HCT116 (cell line): ENCODE data around the gene RERG. TPM values are rescaled to one million over a fixed set of nuclear protein-coding genes. Genes with fewer than 3 reads are reported as not detected.

Source experiments
- ATAC-seq: fragments of 200-7000 bp; cut with Tn5 transposase; 2 replicates; pipeline ENCODE4 v1.9.1; 2020; ENCODE audit warnings: mild to moderate bottlenecking, moderate library complexity
- BruUV-seq: library from RNA; stranded (reverse); fragments of 400-500 nt; replicated peaks from 2 replicates; lab custom pipeline; 2021; lab: Mats Ljungman, UMichigan
- CTCF ChIA-PET: fragments of 300-600 bp; sonication (Branson Sonifier 250); formaldehyde crosslinking; loops from one replicate; lab custom pipeline; 2021; ENCODE audit warnings: antibody characterized with exemption; lab: Charles Lee
- POLR2A ChIA-PET: fragments of 300-600, 350-600 bp; sonication (Branson Sonifier 250); formaldehyde crosslinking; loops from one replicate; lab custom pipeline; 2021; ENCODE audit warnings: antibody characterized with exemption; lab: Charles Lee
- RAD21 ChIA-PET, 2 experiments: fragments of 300-600 bp; sonication (Branson Sonifier 250); formaldehyde crosslinking; loops; one replicate each; lab custom pipeline; 2023; ENCODE audit warnings: low total read pairs in 2 of 2; ENCODE audit not compliant: uncharacterized antibody in 2 of 2, unreplicated experiment in 2 of 2, low non-redundant PET in 1 of 2; lab: Charles Lee
- DNase-seq: peaks from one replicate; pipeline ENCODE4 v3.0.0-alpha.2; 2010; ENCODE audit warnings: low read depth, low spot score
- H2AFZ ChIP-seq: fragments of 200-600 bp; shearing (Covaris generic), sonication (generic); 2 replicates; pipeline ENCODE4 v1.6.1; 2017; ENCODE audit warnings: low read depth, mixed run types, mixed read lengths, antibody characterized with exemption, low read length; ENCODE audit not compliant: poor library complexity, severe bottlenecking
- H3K27ac ChIP-seq: 2 replicates; pipeline ENCODE4 v1.5.1; 2012; ENCODE audit warnings: low read depth, low read length
- H3K27me3 ChIP-seq: fragments of 200-600 bp; sonication (generic); 2 replicates; pipeline ENCODE4 v1.6.1; 2016; ENCODE audit warnings: mixed run types, low read length, mixed read lengths; ENCODE audit not compliant: insufficient read depth
- H3K36me3 ChIP-seq, 2 experiments: fragments of 200-500 bp in 1 of 2; fragments of 200-600 bp in 1 of 2; sonication (Bioruptor generic) in 1 of 2; sonication (generic) in 1 of 2; 2 replicates each; pipeline versions ENCODE4 v1.5.1 to v1.6.1; 2014 to 2016; ENCODE audit warnings: low read length in 2 of 2, inconsistent platforms in 1 of 2, mixed read lengths in 1 of 2, mixed run types in 1 of 2; ENCODE audit not compliant: insufficient read depth in 2 of 2, control insufficient read depth in 1 of 2
- H3K4me1 ChIP-seq, 2 experiments: fragments of 200-600 bp in 1 of 2; sonication (generic) in 1 of 2; 2 replicates each; pipeline versions ENCODE4 v1.5.1 to v1.6.1; 2012 to 2017; ENCODE audit warnings: low read length in 2 of 2, inconsistent platforms in 1 of 2, mild to moderate bottlenecking in 1 of 2, mixed read lengths in 1 of 2, mixed run types in 1 of 2, moderate library complexity in 1 of 2; ENCODE audit not compliant: insufficient read depth in 2 of 2, control insufficient read depth in 1 of 2
- H3K4me2 ChIP-seq: fragments of 200-600 bp; sonication (generic); 2 replicates; pipeline ENCODE4 v1.6.1; 2017; ENCODE audit warnings: mixed run types, low read length, mixed read lengths
- H3K4me3 ChIP-seq, 2 experiments: fragments of 200-600 bp in 1 of 2; sonication (generic) in 1 of 2; replicated peaks in 1 of 2; 2 replicates each; pipeline ENCODE4 v1.5.1; 2011 to 2016; ENCODE audit warnings: low read length in 2 of 2, control low read depth in 1 of 2, low read depth in 1 of 2, mild to moderate bottlenecking in 1 of 2, mixed read lengths in 1 of 2, mixed run types in 1 of 2
- H3K79me2 ChIP-seq: fragments of 200-600 bp; sonication (generic); 2 replicates; pipeline ENCODE4 v1.6.1; 2017; ENCODE audit warnings: mild to moderate bottlenecking, mixed run types, low read length, moderate library complexity, mixed read lengths; ENCODE audit not compliant: insufficient read depth
- H3K9ac ChIP-seq: fragments of 200-600 bp; sonication (generic); 2 replicates; pipeline ENCODE4 v1.6.1; 2016; ENCODE audit warnings: low read length, mixed read lengths
- H3K9me2 ChIP-seq: fragments of 200-600 bp; sonication (generic), shearing (Covaris generic); 2 replicates; pipeline ENCODE4 v1.6.1; 2017; ENCODE audit warnings: mixed run types, mild to moderate bottlenecking, moderate library complexity; ENCODE audit not compliant: insufficient read depth
- H3K9me3 ChIP-seq, 2 experiments: fragments of 200-500 bp in 1 of 2; fragments of 200-600 bp in 1 of 2; sonication (Bioruptor generic) in 1 of 2; sonication (generic) in 1 of 2; 2 replicates each; pipeline ENCODE4 v1.6.1; 2014 to 2017; ENCODE audit warnings: low read length in 2 of 2, mixed read lengths in 2 of 2, inconsistent platforms in 1 of 2, low read depth in 1 of 2, mild to moderate bottlenecking in 1 of 2, mixed run types in 1 of 2, moderate library complexity in 1 of 2; ENCODE audit not compliant: control insufficient read depth in 1 of 2, insufficient read depth in 1 of 2
- H4K20me1 ChIP-seq: fragments of 200-600 bp; sonication (generic), shearing (Covaris generic); 2 replicates; pipeline ENCODE4 v1.6.1; 2017; ENCODE audit warnings: mixed run types, mild to moderate bottlenecking, moderate library complexity; ENCODE audit not compliant: insufficient read depth
- CBX3 ChIP-seq: IDR thresholded peaks from 2 replicates; pipeline ENCODE4 v1.6.1; 2012; ENCODE audit warnings: low read depth
- CEBPB ChIP-seq: IDR thresholded peaks from 2 replicates; pipeline ENCODE4 v1.6.1; 2012; ENCODE audit warnings: low read depth
- EGR1 ChIP-seq: IDR thresholded peaks from 2 replicates; pipeline ENCODE4 v1.6.1; 2012; ENCODE audit warnings: low read depth
- ELF1 ChIP-seq: IDR thresholded peaks from 2 replicates; pipeline ENCODE4 v1.6.1; 2012; ENCODE audit warnings: low read depth, borderline replicate concordance
- EZH2 ChIP-seq: fragments of 200-600 bp; sonication (generic); IDR thresholded peaks from 2 replicates; pipeline ENCODE4 v1.6.1; 2017; ENCODE audit warnings: antibody characterized with exemption, mixed run types
- EZH2phosphoT487 ChIP-seq: fragments of 200-600 bp; IDR thresholded peaks from 2 replicates; pipeline ENCODE4 v1.6.1; 2018; ENCODE audit warnings: antibody characterized with exemption, borderline replicate concordance
- FOSL1 ChIP-seq: IDR thresholded peaks from 2 replicates; pipeline ENCODE4 v1.6.1; 2012; ENCODE audit warnings: low read depth
- JUND ChIP-seq: IDR thresholded peaks from 2 replicates; pipeline ENCODE4 v1.6.1; 2012
- POLR2A ChIP-seq: IDR thresholded peaks from 2 replicates; pipeline ENCODE4 v1.7.0; 2011; ENCODE audit warnings: borderline replicate concordance; ENCODE audit not compliant: insufficient read depth, insufficient read length; ENCODE audit errors: extremely low read depth
- POLR2AphosphoS5 ChIP-seq: IDR thresholded peaks from 2 replicates; pipeline ENCODE4 v1.6.1; 2011; ENCODE audit warnings: mild to moderate bottlenecking, low read depth, low read length, moderate library complexity
- SIN3A ChIP-seq: IDR thresholded peaks from 2 replicates; pipeline ENCODE4 v1.6.1; 2012; ENCODE audit warnings: low read depth
- SRF ChIP-seq: IDR thresholded peaks from 2 replicates; pipeline ENCODE4 v1.6.1; 2012; ENCODE audit warnings: low read depth
- TCF7L2 ChIP-seq: IDR thresholded peaks from 2 replicates; pipeline ENCODE4 v1.7.0; 2011; ENCODE audit warnings: borderline replicate concordance, inconsistent platforms; ENCODE audit not compliant: insufficient read depth, insufficient read length; ENCODE audit errors: extremely low read depth
- YY1 ChIP-seq: IDR thresholded peaks from 2 replicates; pipeline ENCODE4 v1.6.1; 2011; ENCODE audit warnings: low read length, low read depth, moderate library complexity, mild to moderate bottlenecking; ENCODE audit not compliant: insufficient replicate concordance; ENCODE audit errors: extremely low read depth
- ZNF274 ChIP-seq: fragments of 200-500 bp; sonication (Bioruptor generic); IDR thresholded peaks from 2 replicates; pipeline ENCODE4 v1.6.1; 2014; ENCODE audit warnings: mild to moderate bottlenecking, low read depth, low read length, inconsistent platforms
- intact Hi-C: fragments of 100-400 bp; cut with micrococcal nuclease; formaldehyde crosslinking; loops from 2 replicates; pipeline ENCODE4 v1.10.0; 2022
- total RNA-seq: library from RNA; stranded (reverse); gene quantifications from one replicate; pipeline ENCODE4 v1.2.1, GENCODE V29; 2021; ENCODE audit not compliant: unreplicated experiment
- TF ChIP-seq, protein P1 (sequence below): IDR thresholded peaks from 2 replicates; pipeline ENCODE4 v1.6.1; 2012; ENCODE audit warnings: low read depth
- TF ChIP-seq, protein P2 (sequence below): IDR thresholded peaks from 2 replicates; pipeline ENCODE4 v1.6.1; 2012

The RERG gene
- total RNA-seq, 1 experiment from 2014 or later: not detected

DNA sequence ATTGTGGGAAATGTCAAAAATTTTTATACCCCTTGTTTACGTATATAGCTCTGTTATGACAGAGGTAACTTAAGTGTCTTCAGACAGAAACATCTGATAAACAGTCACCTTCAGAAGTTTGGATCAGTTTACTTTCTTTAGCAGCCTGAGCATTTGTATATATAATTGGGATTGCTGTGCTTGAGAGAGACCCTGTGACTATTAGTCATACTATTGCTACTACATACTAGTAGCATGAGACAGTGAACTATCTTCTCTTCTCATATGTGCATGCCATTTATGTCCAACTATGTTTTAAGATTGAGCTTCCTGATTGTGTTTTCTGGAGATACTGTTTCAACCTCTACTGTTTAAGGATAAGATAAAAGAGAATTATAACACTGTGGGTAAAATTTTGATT is 146.9 kb downstream of the RERG start:
- ChIA-PET POLR2A (no interaction called here), CTCF (no interaction called here), RAD21 (no interaction called here)
- DNase-seq: no peak
- H4K20me1 ChIP-seq: no peaks in the 10 kb centered on the region
- H3K9me2 ChIP-seq: no peaks in the 10 kb centered on the region
- H3K4me2 ChIP-seq: no peak overlapping the region
- no peak overlapping the region for H3K9ac ChIP-seq
- no TSS peak for BruUV-seq
- ATAC-seq: no peak
- no peaks in the 10 kb centered on the region for H3K79me2 ChIP-seq
- TF ChIP-seq POLR2A (no peak), EGR1 (no peak)
- H3K4me3 ChIP-seq: no peak overlapping the region
- intact Hi-C loops: no loop called here
- H2AFZ ChIP-seq: no peak overlapping the region
- peaks cover 37% of the 10 kb centered on the region for H3K27me3 ChIP-seq
- H3K36me3 ChIP-seq: no peaks in the 10 kb centered on the region
- H3K4me1 ChIP-seq: no peaks in the 10 kb centered on the region
- H3K9me3 ChIP-seq: no peaks in the 10 kb centered on the region
- H3K27ac ChIP-seq: no peak overlapping the region

- Histone ChIP-seq H3K9me2 (no peaks in the 10 kb centered on the region), H3K27me3 (peaks cover 49% of the 10 kb centered on the region), H3K79me2 (no peaks in the 10 kb centered on the region), H3K4me1 (no peaks in the 10 kb centered on the region), H3K9ac (no peak overlapping the region), H3K4me3 (no peak overlapping the region), H2AFZ (no peak overlapping the region), H3K4me2 (no peak overlapping the region), H4K20me1 (no peaks in the 10 kb centered on the region), H3K27ac (no peak overlapping the region), H3K36me3 (no peaks in the 10 kb centered on the region), H3K9me3 (no peaks in the 10 kb centered on the region)
- TF ChIP-seq EZH2 (no peak), CEBPB (no peak), CBX3 (no peak), SRF (no peak), POLR2A (no peak), SIN3A (no peak), ZNF274 (no peak), YY1 (no peak), JUND (no peak), TCF7L2 (no peak), FOSL1 (no peak), EZH2phosphoT487 (no peak), ELF1 (no peak), POLR2AphosphoS5 (no peak)
- TF ChIP-seq, protein P1, sequence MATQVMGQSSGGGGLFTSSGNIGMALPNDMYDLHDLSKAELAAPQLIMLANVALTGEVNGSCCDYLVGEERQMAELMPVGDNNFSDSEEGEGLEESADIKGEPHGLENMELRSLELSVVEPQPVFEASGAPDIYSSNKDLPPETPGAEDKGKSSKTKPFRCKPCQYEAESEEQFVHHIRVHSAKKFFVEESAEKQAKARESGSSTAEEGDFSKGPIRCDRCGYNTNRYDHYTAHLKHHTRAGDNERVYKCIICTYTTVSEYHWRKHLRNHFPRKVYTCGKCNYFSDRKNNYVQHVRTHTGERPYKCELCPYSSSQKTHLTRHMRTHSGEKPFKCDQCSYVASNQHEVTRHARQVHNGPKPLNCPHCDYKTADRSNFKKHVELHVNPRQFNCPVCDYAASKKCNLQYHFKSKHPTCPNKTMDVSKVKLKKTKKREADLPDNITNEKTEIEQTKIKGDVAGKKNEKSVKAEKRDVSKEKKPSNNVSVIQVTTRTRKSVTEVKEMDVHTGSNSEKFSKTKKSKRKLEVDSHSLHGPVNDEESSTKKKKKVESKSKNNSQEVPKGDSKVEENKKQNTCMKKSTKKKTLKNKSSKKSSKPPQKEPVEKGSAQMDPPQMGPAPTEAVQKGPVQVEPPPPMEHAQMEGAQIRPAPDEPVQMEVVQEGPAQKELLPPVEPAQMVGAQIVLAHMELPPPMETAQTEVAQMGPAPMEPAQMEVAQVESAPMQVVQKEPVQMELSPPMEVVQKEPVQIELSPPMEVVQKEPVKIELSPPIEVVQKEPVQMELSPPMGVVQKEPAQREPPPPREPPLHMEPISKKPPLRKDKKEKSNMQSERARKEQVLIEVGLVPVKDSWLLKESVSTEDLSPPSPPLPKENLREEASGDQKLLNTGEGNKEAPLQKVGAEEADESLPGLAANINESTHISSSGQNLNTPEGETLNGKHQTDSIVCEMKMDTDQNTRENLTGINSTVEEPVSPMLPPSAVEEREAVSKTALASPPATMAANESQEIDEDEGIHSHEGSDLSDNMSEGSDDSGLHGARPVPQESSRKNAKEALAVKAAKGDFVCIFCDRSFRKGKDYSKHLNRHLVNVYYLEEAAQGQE: no peak
- TF ChIP-seq, protein P2, sequence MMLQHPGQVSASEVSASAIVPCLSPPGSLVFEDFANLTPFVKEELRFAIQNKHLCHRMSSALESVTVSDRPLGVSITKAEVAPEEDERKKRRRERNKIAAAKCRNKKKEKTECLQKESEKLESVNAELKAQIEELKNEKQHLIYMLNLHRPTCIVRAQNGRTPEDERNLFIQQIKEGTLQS: no peak
- ChIA-PET RAD21 (no interaction called here), POLR2A (no interaction called here), CTCF (no interaction called here)
- DNase-seq: no peak
- intact Hi-C loops: no loop called here
- ATAC-seq: no peak
- BruUV-seq: no TSS peak
These were observed 162.1 kb downstream of the RERG start for GRCh38 chr12:15059123-15059522.
